IPS DF 6.9 (cell line): ENCODE measurements around the gene ATP11A.

Source experiments
- DNase-seq: peaks from one replicate; pipeline ENCODE4 v3.0.0-alpha.2; 2013; ENCODE audit warnings: low read depth, low spot score
- H3K27ac ChIP-seq: one replicate; pipeline ENCODE4 v1.5.1; 2013; ENCODE audit warnings: low read length, control low read depth
- H3K27me3 ChIP-seq: 2 replicates; pipeline ENCODE4 v1.6.1; 2013; ENCODE audit warnings: mild to moderate bottlenecking, low read length; ENCODE audit not compliant: control insufficient read depth, insufficient read depth
- H3K36me3 ChIP-seq: 2 replicates; pipeline ENCODE4 v1.6.1; 2013; ENCODE audit warnings: low read length; ENCODE audit not compliant: control insufficient read depth, insufficient read depth
- H3K4me1 ChIP-seq: 2 replicates; pipeline ENCODE4 v1.6.1; 2013; ENCODE audit warnings: low read length; ENCODE audit not compliant: control insufficient read depth, insufficient read depth
- H3K4me3 ChIP-seq: 2 replicates; pipeline ENCODE4 v1.5.1; 2013; ENCODE audit warnings: mild to moderate bottlenecking, low read length
- H3K9me3 ChIP-seq: 2 replicates; pipeline ENCODE4 v1.6.1; 2013; ENCODE audit warnings: low read length, inconsistent platforms; ENCODE audit not compliant: control insufficient read depth, insufficient read depth
- WGBS: extraction: QIAGEN DNeasy Blood & Tissue Kit; methylation state at CpG from one replicate; pipeline ENCODE4 v1.1.7; 2013; ENCODE audit warnings: mixed read lengths, missing lambda C conversion rate; ENCODE audit not compliant: insufficient read length, insufficient coverage; 5-methylcytosine and 5-hydroxymethylcytosine counted together

ATP11A gene

DNA sequence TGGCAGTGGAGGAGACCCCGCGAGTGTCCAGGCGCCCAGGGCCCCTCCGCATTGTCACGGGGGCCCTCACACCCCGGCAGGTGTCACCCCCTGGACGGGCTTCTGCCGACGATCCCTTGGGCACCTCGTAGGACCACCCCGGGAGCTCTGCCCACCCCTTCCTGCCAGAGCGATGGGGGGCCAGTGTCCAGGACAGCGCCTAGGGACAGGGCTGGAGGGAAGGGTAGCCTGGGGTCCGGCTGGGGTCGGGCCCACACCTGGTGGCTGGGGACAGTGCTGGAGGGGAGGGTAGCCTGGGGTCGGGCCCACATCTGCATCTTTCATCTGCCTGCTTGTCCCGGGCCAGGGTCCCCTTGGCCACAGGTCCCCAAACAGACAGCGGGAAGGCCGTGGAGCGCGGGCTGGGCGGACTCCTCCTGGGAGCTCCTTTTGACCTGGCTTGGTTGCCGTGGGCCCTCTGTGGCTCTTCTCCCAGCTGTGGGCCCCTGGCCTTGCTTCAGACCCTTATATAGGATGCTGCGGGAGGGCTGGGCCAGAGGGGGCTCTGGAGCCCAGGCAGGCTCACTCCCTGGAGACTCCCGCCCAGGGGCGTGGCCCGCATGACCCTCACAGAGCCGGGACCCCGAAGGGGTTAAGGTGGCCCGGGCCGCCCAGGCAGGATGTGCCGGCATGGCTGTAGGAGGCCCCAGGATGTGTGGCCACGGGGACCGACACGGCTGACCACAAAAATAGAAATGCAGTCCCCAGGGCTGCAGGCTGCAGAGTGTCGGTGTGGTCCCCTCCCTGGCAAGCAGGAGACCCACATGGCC, 205.0 kb downstream of the ATP11A start:
- no peaks in the 10 kb centered on the region; the same call in 1 of the 2 replicates for H3K27me3 ChIP-seq
- WGBS, result no CpG with 5 or more reads among the region's 36 CpGs

GRCh38 chr13:112895521-112896465, 206.0 kb downstream of the ATP11A start:
- no peak for DNase-seq
- H3K27me3 ChIP-seq, result no peaks in the 10 kb centered on the region; the same call in 1 of the 2 replicates
- no peak overlapping the region for H3K27ac ChIP-seq
- no peak overlapping the region; the same call in 1 of the 2 replicates for H3K4me3 ChIP-seq
- H3K36me3 ChIP-seq, result no peaks in the 10 kb centered on the region; the same call in 1 of the 2 replicates
- peaks cover 25% of the 10 kb centered on the region for H3K4me1 ChIP-seq
- no CpG with 5 or more reads among the region's 29 CpGs for WGBS
- no peaks in the 10 kb centered on the region for H3K9me3 ChIP-seq

More for the DNA sequence above, 205.0 kb downstream of the ATP11A start:
- DNase-seq, result no peak
- H3K9me3 ChIP-seq, result no peaks in the 10 kb centered on the region
- H3K27ac ChIP-seq, result no peak overlapping the region
- peak overlapping the region; percentile 53; the same call in 1 of the 2 replicates for H3K4me3 ChIP-seq
- H3K36me3 ChIP-seq, result no peaks in the 10 kb centered on the region; the same call in 1 of the 2 replicates
- H3K4me1 ChIP-seq, result peaks cover 24% of the 10 kb centered on the region

DNA sequence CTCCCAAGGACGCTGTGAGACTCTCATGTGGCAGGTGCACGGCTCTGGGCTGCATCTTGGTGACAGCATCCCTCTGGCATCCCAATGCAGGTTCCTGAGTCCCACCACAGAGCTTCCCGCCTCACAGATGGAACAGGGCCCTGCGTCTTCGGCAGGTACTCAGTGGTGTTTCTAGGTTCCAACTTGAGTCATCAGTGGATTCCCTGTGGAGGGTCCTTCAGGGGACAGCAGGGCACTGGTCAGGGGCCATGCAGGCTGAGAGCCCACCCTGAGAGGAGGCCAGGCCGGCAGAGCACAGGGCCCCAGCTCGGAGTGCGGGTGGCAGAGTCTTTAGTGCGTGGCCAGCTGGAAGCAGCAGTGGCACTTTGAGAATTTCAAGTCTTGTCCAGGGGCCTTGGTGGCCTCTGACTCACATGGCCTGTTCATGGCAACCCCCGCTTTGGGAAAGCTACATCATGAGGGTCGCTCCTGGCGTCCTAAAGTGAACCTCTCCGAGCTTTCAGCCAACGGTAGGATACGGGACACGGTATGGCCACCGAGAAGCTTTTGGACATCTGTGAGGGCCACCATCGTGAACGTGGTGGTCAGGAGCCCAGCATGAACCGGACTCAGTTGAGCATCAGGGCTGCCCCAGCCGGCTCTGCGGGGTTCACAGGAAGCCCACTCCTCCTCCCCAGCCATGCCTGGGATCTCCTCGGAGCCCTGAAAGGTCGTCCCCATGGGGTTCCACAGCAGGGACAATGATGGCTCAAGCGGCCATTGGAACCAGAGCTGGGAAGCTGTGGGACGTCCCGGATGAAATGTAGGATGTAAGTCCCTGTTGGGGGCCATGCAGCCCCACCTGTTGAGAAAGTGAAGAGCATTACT, 207.1 kb downstream of the ATP11A start:
- Histone ChIP-seq H3K27ac (no peak overlapping the region), H3K4me3 (no peak overlapping the region), H3K4me1 (peaks cover 19% of the 10 kb centered on the region), H3K27me3 (no peaks in the 10 kb centered on the region), H3K36me3 (no peaks in the 10 kb centered on the region; the same call in 1 of the 2 replicates), H3K9me3 (no peaks in the 10 kb centered on the region)
- no CpG with 5 or more reads among the region's 27 CpGs for WGBS
- no peak for DNase-seq

GRCh38 chr13:112897603-112897955, 207.7 kb downstream of the ATP11A start:
- no CpG with 5 or more reads among the region's 6 CpGs for whole genome bisulfite sequencing
- no peak overlapping the region for H3K4me3 ChIP-seq
- H3K27ac ChIP-seq, result no peak overlapping the region

DNA sequence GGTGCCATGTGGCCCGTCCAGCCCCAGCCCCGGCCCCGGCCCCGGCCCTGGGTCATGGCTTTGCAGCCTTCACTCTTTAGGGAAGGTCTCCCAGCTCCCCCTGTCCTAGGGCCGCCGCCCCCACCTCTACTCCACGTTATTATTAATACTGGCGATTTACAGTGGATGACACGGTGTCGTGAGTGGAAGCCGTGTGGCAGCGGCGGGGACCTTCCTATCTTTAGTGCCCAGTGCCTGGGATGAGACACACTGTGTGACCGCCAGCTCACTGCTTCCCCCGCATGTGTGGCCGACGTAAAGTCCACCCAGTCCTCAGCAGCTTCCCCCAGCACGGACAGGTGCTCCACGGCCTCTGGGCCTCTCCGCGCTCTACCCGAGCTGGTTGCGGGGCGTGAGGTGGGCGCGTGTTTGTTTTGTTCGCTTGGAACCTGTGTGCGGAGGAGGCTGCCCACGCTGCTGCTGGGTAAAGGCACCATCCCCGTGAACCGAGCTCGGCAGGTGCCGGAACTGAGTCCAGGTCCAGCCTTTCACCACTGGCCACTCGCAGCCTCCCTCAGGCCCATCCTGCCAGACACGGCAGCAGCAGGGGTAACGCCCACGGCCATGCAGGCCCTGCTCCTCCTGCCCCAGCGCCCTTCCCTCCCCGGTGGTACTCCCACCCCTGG, 208.2 kb downstream of the ATP11A start:
- peaks cover 13% of the 10 kb centered on the region for H3K4me1 ChIP-seq
- no peaks in the 10 kb centered on the region for H3K27me3 ChIP-seq
- no peak overlapping the region for H3K27ac ChIP-seq
- WGBS, result no CpG with 5 or more reads among the region's 39 CpGs
- no peaks in the 10 kb centered on the region; the same call in 1 of the 2 replicates for H3K36me3 ChIP-seq
- no peaks in the 10 kb centered on the region for H3K9me3 ChIP-seq
- no peak for DNase-seq
- no peak overlapping the region for H3K4me3 ChIP-seq

More at GRCh38 chr13:112897603-112897955, 207.7 kb downstream of the ATP11A start:
- no peak for DNase-seq
- Histone ChIP-seq H3K27me3 (no peaks in the 10 kb centered on the region), H3K9me3 (no peaks in the 10 kb centered on the region), H3K4me1 (peaks cover 16% of the 10 kb centered on the region), H3K36me3 (no peaks in the 10 kb centered on the region; the same call in 1 of the 2 replicates)

DNA sequence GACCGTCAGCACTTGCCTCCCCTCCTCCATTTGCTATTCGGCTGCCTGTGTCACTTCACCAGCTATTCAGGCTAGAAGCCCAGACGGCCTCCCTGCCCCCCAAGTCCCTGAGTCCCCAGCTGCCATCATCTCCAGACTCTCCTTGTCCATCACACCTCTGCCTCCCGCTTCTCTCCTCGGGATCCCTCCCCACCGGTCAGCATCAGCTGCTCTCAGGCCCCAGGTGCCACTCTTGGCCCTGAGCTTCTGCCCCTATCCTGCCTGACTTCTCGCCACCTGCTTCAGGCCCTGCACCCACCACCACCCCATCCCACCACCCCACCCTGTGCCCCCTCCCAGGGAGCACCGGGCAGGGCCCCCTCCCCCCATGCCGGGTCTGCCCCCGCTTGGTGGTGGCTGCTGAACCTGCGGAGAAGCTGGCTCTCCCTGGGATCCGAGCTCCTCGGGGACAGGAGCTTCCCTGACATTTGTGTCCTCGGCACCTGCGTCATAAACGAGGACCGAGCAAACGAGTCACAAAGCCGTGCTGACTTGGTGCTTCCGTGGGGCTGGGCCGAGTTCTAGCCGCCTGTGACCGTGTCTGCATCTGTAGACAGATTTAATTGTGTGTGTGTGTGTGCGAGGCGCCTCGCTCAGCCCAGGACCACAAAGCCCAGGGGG, 208.9 kb downstream of the ATP11A start:
- no peak for DNase-seq
- no peaks in the 10 kb centered on the region; the same call in 1 of the 2 replicates for H3K36me3 ChIP-seq
- no peak overlapping the region for H3K4me3 ChIP-seq
- no peak overlapping the region for H3K27ac ChIP-seq
- H3K4me1 ChIP-seq, result peaks cover 8% of the 10 kb centered on the region; the same call in 1 of the 2 replicates
- no peaks in the 10 kb centered on the region for H3K9me3 ChIP-seq
- no CpG with 5 or more reads among the region's 26 CpGs for WGBS
- no peaks in the 10 kb centered on the region for H3K27me3 ChIP-seq

GRCh38 chr13:112899281-112900225, 209.7 kb downstream of the ATP11A start:
- Histone ChIP-seq H3K4me3 (no peak overlapping the region), H3K36me3 (peaks cover 3% of the 10 kb centered on the region; the same call in 1 of the 2 replicates), H3K27me3 (no peaks in the 10 kb centered on the region), H3K4me1 (peaks cover 8% of the 10 kb centered on the region; the same call in 1 of the 2 replicates), H3K27ac (no peak overlapping the region), H3K9me3 (no peaks in the 10 kb centered on the region)
- DNase-seq, result no peak
- no CpG with 5 or more reads among the region's 29 CpGs for WGBS

GRCh38 chr13:112900226-112900600, 210.4 kb downstream of the ATP11A start:
- H3K9me3 ChIP-seq, result no peaks in the 10 kb centered on the region
- peaks cover 6% of the 10 kb centered on the region for H3K36me3 ChIP-seq
- H3K4me1 ChIP-seq, result peaks cover 8% of the 10 kb centered on the region; the same call in 1 of the 2 replicates
- DNase-seq, result no peak
- no CpG with 5 or more reads among the region's 9 CpGs for WGBS
- H3K4me3 ChIP-seq, result no peak overlapping the region
- H3K27ac ChIP-seq, result no peak overlapping the region
- H3K27me3 ChIP-seq, result no peaks in the 10 kb centered on the region
